GM19035 (cell line): ENCODE data around the gene CEP112.
"Not testable (repeated sequence)": the region's sequence is repeated elsewhere in the genome, so short reads cannot be mapped to it uniquely, and the experiment has no call there.

Experiments
- ATAC-seq: cut with Tn5 transposase; IDR thresholded peaks from one replicate; pipeline ENCODE4 v1.9.1; 2021; ENCODE audit not compliant: unreplicated experiment

The CEP112 gene

DNA sequence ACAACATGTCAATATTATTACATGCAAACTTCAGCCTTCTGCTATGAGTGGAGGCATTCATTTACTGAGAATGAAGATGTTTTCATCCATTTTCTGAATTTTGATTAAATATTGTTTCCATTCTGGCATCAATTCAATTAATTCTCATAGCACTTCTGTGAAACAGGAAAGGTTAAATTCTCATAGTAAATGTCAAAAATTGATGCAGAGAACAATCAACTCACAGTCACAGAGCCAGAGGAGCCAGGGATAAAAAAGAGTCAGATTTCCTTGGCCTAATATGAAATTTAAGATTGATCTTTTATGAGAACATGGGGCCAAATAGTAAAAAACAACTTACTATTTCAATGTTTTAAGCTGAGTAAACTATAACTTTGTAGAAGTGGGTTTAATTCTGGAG is 446.7 kb downstream of the CEP112 start:
- ATAC-seq: no peak

GRCh38 chr17:65743308-65743655 is 448.7 kb downstream of the CEP112 start:
- no peak for ATAC-seq

GRCh38 chr17:65742403-65743307 is 449.3 kb downstream of the CEP112 start:
- no peak for ATAC-seq

- no peak for ATAC-seq
These were observed 450.2 kb downstream of the CEP112 start for GRCh38 chr17:65741710-65742109.

DNA sequence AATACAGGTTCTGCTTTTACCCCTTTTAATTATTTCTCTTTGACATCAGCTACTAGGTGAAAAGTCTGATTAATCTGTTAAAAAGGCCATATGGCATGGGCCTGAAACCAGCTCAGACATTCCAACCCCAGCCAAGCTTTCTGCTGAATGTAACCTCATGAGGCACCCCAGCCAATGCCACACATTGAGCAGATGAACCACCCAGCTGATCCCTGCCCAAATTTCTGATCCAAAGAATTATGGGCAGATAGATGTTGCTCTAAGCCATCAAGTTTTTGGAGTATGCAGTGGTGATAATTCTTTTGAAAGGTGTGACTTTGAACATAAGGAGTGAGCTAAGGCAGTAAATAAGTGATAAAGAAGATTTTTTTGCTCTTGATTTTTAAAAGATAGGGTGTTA is 452.9 kb downstream of the CEP112 start:
- ATAC-seq: no peak

DNA sequence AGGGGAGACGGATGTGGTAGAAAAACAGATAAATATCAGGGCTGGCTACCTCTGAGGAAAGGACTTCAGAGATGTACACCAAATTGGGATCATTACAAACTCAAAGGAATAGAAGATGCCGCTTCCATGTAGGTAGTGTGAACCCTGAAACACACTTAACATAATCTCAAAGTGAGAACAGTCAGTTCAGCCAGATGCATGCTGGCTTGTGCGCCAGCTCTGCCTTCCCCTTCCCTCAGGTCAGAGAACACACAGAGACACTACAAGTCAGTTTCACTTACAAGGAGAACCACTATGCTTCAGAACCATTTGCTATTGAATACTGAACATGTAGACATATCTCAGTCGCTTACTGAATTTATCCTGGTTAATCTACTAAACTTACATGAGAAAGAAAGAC is 454.5 kb downstream of the CEP112 start:
- no peak for ATAC-seq

GRCh38 chr17:65733314-65733713 is 458.6 kb downstream of the CEP112 start:
- ATAC-seq: no peak

DNA sequence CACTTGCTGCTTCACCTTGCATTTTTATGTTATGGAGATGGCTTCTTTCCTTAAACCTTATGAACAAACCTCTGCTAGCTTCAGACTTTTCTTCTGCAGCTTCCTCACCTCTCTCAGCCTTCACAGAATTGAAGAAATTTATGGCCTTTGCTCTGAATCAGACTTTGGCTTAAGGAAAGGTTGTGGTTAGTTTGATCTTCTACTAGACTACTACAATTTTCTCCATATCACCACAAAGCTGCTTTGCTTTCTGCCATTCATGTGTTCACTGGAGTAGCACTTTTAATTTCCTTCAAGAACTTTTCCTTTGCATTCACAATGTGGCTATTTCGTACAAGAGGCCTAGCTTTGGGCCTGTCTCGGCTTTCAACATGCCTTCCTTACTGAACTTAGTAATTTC is 459.3 kb downstream of the CEP112 start:
- ATAC-seq: not testable (repeated sequence)

GRCh38 chr17:65730711-65731169 is 461.2 kb downstream of the CEP112 start:
- no peak for ATAC-seq

- no peak for ATAC-seq
These were observed 462.7 kb downstream of the CEP112 start for GRCh38 chr17:65729207-65729606.

GRCh38 chr17:65727832-65728231 is 464.1 kb downstream of the CEP112 start:
- no peak for ATAC-seq

- no peak for ATAC-seq
These were observed 464.7 kb downstream of the CEP112 start for GRCh38 chr17:65727246-65727645.

DNA sequence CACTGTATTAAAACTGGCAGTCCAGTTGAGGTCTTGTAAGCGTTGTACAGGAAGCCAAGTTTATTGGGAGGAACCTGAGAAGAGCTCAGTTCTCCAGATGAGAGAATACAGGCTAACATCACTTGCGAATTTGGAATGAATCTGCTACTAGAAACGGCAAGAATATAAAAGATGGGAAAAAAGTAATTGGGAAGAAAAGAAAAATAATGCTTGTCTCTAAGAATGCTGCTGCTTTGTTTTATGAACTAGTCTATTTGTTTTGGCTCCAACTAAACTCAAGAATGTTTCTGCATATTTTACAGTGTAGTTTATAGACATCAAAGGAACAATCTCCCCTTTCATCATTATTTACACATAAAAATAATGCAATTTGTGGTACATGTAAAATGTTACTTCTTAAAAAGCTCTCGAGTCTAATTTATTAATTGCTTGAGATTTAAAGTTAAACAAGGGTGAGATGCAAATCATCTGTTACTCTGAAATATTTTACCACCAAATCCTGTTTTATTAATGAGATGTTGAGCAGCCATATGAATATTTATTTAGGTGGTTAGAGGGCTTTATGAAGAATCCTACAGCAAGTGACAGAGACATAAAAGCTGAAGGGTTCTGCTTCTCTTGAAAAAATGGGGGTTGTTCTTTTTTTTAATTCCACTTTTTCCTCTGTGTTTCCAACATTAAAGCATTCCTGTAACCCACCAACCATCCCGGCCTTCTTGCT is 468.3 kb downstream of the CEP112 start:
- no peak for ATAC-seq

GRCh38 chr17:65718601-65719000 is 473.3 kb downstream of the CEP112 start:
- ATAC-seq: no peak

DNA sequence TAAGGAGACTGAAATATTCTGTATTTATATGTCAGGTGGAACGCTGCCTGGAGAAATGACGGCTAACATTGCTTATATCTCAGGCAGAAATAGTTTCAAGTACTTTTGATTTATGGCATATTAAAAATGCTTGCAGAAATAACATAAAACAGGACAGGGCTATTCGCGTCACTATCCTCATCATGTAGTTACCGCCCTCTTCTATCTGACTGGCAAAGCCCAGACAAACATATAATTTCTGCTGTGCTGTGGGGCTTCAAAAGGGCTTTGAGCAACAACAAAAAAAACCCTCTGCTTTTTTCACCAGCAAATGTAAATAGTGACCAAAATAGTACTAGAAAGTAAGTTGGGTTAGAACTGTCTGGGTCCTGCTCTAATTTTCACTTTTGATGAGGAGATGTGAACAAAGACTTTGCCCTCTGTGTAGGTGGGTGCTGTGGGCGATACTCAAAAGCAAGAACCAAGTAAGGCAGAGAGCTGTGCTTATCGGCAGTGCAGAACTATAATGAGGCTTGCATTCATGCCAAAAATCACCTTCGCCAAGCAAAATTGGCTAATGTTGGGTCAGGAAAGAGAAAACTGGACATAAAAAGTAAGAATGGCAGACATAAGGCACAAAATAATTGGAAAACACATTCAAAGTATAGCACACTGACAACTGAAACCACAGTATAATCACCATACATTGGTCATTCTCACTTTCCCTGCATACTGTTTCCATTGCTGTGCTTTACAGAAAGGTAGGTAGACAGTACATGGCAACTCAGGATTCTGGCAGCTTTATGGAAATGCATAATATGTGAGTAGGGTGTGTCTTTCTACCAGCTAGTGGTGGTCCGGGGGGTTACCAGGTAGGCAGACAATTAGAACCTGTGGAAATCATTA is 479.3 kb downstream of the CEP112 start:
- ATAC-seq: no peak

DNA sequence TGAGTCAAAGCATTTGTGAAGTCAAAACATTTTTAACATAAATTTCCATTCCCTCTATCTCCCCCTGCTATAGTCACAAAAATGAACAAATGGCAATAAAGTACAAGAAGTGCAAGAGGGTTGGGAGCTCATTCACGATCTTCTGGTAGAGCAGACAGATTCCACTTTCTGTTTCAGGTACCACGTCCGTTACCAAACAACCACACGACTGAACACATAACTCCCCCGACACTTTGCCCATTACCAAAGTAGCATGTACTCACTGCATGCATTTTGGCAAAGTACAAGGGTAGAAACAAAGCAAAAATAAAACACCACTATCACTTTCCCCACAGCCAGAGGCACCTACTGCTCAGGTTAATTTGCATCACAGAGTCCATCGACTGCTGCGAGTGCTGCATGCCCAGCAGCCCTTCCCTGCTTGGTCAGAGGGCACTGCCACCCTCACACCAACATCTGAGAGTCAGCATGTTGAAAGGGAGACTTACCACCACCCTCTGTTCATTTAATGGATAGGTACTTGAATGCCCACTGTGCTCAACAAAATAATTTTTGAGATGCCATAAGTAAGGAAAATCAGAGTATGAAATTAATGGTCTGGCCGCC is 480.2 kb downstream of the CEP112 start:
- no peak for ATAC-seq

DNA sequence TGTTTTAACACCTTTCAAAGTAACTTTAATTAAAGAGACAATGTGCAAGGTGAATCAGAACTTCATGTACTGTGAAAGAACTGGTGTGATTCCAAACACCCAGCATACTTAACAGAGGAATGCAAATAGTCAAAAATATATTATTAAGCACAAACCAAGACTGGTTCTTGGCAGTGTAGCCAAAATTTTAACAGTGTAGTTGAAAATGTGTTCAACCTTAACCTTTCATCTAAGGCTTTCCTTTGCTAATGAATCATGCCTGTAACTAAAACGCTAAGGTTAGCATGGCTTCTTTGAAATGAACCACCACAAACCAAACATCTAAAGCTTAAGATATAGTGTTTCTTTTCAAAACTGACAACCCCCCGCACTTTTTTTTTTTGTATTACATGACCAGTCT is 484.2 kb downstream of the CEP112 start:
- ATAC-seq: no peak

DNA sequence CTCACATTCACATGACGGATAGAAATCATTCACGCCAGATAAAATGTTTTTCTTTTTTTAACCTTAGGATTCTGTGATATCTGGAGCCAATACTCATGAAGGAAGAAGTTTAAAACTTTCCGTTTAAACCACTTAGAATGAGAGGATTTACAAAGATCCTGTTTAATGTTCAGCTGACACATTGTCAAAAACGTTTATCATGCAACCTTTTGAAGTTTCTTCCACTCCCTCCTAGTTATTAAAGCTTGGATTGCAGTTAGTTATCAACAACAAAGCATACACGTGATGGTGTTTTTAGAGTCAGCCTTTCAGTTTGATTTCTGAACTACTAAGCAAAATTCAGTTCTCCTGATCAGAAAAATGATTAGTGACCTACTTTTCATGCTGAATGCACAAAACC is 487.2 kb downstream of the CEP112 start:
- ATAC-seq: no peak

DNA sequence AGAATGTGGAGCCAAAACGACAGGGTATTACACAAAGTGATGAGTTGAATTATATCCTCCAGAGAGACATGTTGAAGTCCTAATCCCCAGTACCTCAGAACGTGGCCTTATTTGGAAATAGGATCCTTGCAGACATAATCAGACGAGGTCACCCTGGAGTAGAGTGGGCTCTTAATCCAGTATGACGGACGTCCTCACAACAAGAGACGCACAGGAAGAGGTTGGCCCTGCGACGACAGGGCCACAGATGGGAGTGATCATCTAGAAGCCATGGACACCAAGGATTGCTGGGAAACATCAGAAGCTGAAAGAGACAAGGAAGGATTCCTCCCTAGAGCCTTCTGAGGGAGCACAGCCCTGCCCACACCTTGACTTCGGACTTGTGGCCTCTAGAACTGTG is 488.0 kb downstream of the CEP112 start:
- no peak for ATAC-seq

DNA sequence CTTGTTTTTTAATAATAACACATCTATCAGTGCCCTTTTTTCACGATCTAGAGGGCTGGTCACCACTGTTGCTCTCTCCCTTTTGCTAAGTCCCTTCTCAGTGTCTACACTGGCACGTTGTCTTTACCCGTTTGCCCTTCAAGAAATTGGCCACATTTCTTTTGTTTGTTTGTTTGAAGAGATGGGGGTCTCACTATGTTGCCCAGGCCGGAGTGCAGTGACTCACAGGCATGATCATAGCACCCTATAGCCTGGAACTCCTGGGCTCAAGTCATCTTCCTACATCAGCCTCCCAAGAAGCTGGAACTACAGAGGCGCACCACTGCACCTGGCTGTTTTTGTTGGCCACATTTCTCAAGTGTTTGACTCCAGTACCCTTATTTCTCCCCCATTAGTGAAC is 492.5 kb downstream of the CEP112 start:
- ATAC-seq: no peak
